MM.1S (cell line): Measurements from ENCODE around the gene SCGB3A1.

Experiments used
- DNase-seq: peaks from one replicate; pipeline ENCODE4 v3.0.0-alpha.2; 2015
- H2AFZ ChIP-seq: fragments of 300-600 bp; sonication (generic); 2 replicates; pipeline ENCODE4 v1.6.0; 2016; ENCODE audit warnings: antibody characterized with exemption, low read length
- H3F3A ChIP-seq: fragments of 300-600 bp; sonication (generic); 2 replicates; pipeline ENCODE4 v1.6.1; 2016; ENCODE audit warnings: mild to moderate bottlenecking, antibody characterized with exemption, low read length, moderate library complexity, mixed read lengths; ENCODE audit not compliant: insufficient read depth
- H3K27ac ChIP-seq: fragments of 300-600 bp; sonication (generic); 2 replicates; pipeline ENCODE4 v1.5.1; 2016; ENCODE audit warnings: mild to moderate bottlenecking, low read length
- H3K27me3 ChIP-seq: fragments of 300-600 bp; sonication (generic); replicated peaks from 2 replicates; pipeline ENCODE4 v1.6.0; 2016; ENCODE audit warnings: low read length; ENCODE audit not compliant: insufficient read depth
- H3K36me3 ChIP-seq: fragments of 300-600 bp; sonication (generic); replicated peaks from 2 replicates; pipeline ENCODE4 v1.6.1; 2016; ENCODE audit warnings: mild to moderate bottlenecking, low read length, mixed read lengths; ENCODE audit not compliant: insufficient read depth
- H3K4me1 ChIP-seq: fragments of 300-600 bp; sonication (generic); 2 replicates; pipeline ENCODE4 v1.6.1; 2016; ENCODE audit warnings: low read length, mixed read lengths
- H3K4me2 ChIP-seq: fragments of 300-600 bp; sonication (generic); 2 replicates; pipeline ENCODE4 v1.6.0; 2016; ENCODE audit warnings: low read depth, low read length
- H3K4me3 ChIP-seq: fragments of 300-600 bp; sonication (generic); 2 replicates; pipeline ENCODE4 v1.5.1; 2016; ENCODE audit warnings: low read length, mixed read lengths
- H3K79me2 ChIP-seq: fragments of 300-600 bp; sonication (generic); 2 replicates; pipeline ENCODE4 v1.6.1; 2016; ENCODE audit warnings: mixed run types, low read length, mixed read lengths
- H3K9ac ChIP-seq: fragments of 300-600 bp; sonication (generic); 2 replicates; pipeline ENCODE4 v1.6.1; 2016; ENCODE audit warnings: low read length, mixed read lengths
- H3K9me2 ChIP-seq: fragments of 300-600 bp; sonication (generic); replicated peaks from 2 replicates; pipeline ENCODE4 v1.6.1; 2016; ENCODE audit warnings: mild to moderate bottlenecking, low read length, mixed read lengths; ENCODE audit not compliant: insufficient read depth
- H3K9me3 ChIP-seq: fragments of 300-600 bp; sonication (generic); replicated peaks from 2 replicates; pipeline ENCODE4 v1.6.1; 2016; ENCODE audit warnings: mild to moderate bottlenecking, low read length, mixed read lengths; ENCODE audit not compliant: insufficient read depth
- H4K20me1 ChIP-seq: fragments of 300-600 bp; sonication (generic); 2 replicates; pipeline ENCODE4 v1.6.1; 2016; ENCODE audit warnings: mild to moderate bottlenecking, low read length, moderate library complexity, mixed read lengths; ENCODE audit not compliant: insufficient read depth
- CTCF ChIP-seq: fragments of 300-600 bp; sonication (generic); IDR thresholded peaks from 2 replicates; pipeline ENCODE4 v1.5.1; 2016; ENCODE audit warnings: antibody characterized with exemption, low read length, mixed read lengths
- EZH2 ChIP-seq: fragments of 300-600 bp; sonication (generic); optimal IDR thresholded peaks from 2 replicates; pipeline ENCODE3; 2017; ENCODE audit warnings: low read depth, mild to moderate bottlenecking, antibody characterized with exemption, low read length, mixed read lengths
- EZH2phosphoT487 ChIP-seq: fragments of 300-600 bp; sonication (generic); IDR thresholded peaks from 2 replicates; pipeline ENCODE4 v1.6.1; 2018; ENCODE audit warnings: antibody characterized with exemption, low read length

SCGB3A1 gene

GRCh38 chr5:180595046-180595379 is 3.7 kb upstream of the SCGB3A1 start:
- H3K9ac ChIP-seq, result no peak overlapping the region
- H3K9me3 ChIP-seq, result no peaks in the 10 kb centered on the region
- H3K36me3 ChIP-seq, result no peaks in the 10 kb centered on the region
- H2AFZ ChIP-seq, result no peak overlapping the region
- H3K27ac ChIP-seq, result no peak overlapping the region
- no peaks in the 10 kb centered on the region for H3K79me2 ChIP-seq
- H3K4me2 ChIP-seq, result no peak overlapping the region
- H3K9me2 ChIP-seq, result no peaks in the 10 kb centered on the region
- no peaks in the 10 kb centered on the region for H3F3A ChIP-seq
- H3K4me3 ChIP-seq, result no peak overlapping the region
- peaks cover 54% of the 10 kb centered on the region for H3K27me3 ChIP-seq
- no peaks in the 10 kb centered on the region for H3K4me1 ChIP-seq
- H4K20me1 ChIP-seq, result no peaks in the 10 kb centered on the region
- TF ChIP-seq EZH2phosphoT487, result no peak
- TF ChIP-seq CTCF, result no peak
- no peak for TF ChIP-seq EZH2
- no peak for DNase-seq

GRCh38 chr5:180594311-180595045 is 3.2 kb upstream of the SCGB3A1 start:
- DNase-seq, result no peak

GRCh38 chr5:180593446-180594206 is 2.3 kb upstream of the SCGB3A1 start:
- Histone ChIP-seq H3K4me1 (no peaks in the 10 kb centered on the region), H3F3A (no peaks in the 10 kb centered on the region), H3K9me3 (no peaks in the 10 kb centered on the region), H3K27me3 (peaks cover 60% of the 10 kb centered on the region), H3K9ac (no peak overlapping the region), H3K27ac (no peak overlapping the region), H3K79me2 (no peaks in the 10 kb centered on the region), H3K4me3 (no peak overlapping the region), H3K36me3 (no peaks in the 10 kb centered on the region), H4K20me1 (no peaks in the 10 kb centered on the region), H3K4me2 (no peak overlapping the region), H2AFZ (no peak overlapping the region), H3K9me2 (no peaks in the 10 kb centered on the region)
- DNase-seq, result no peak
- no peak for TF ChIP-seq EZH2
- TF ChIP-seq EZH2phosphoT487, result no peak
- TF ChIP-seq CTCF, result no peak

More at GRCh38 chr5:180594311-180595045, 3.2 kb upstream of the SCGB3A1 start:
- Histone ChIP-seq H3K4me3 (no peak overlapping the region), H3K27ac (no peak overlapping the region), H3K36me3 (no peaks in the 10 kb centered on the region), H3K9ac (no peak overlapping the region), H3K4me2 (no peak overlapping the region), H3K27me3 (peaks cover 60% of the 10 kb centered on the region), H3K9me3 (no peaks in the 10 kb centered on the region), H3F3A (no peaks in the 10 kb centered on the region), H2AFZ (no peak overlapping the region), H3K4me1 (no peaks in the 10 kb centered on the region), H3K9me2 (no peaks in the 10 kb centered on the region), H3K79me2 (no peaks in the 10 kb centered on the region), H4K20me1 (no peaks in the 10 kb centered on the region)
- TF ChIP-seq CTCF, result no peak
- no peak for TF ChIP-seq EZH2phosphoT487
- no peak for TF ChIP-seq EZH2
